Keratinocyte (primary cell): Measurements from ENCODE around the gene MIER2.

Experiments
- EZH2 ChIP-seq: IDR thresholded peaks from one replicate; pipeline ENCODE4 v1.6.1; 2012; ENCODE audit warnings: inconsistent platforms, mild to moderate bottlenecking, low read length, moderate library complexity
- TF ChIP-seq, protein P1 (sequence below), 3 experiments: IDR thresholded peaks in 1 of 3; conservative IDR thresholded peaks in 1 of 3; optimal IDR thresholded peaks in 1 of 3; 2 replicates in 2 of 3; 3 replicates in 1 of 3; pipeline versions ENCODE3 to v1.5.1; 2011; ENCODE audit warnings: low read length in 3 of 3, mild to moderate bottlenecking in 3 of 3, moderate library complexity in 2 of 3, control low read depth in 1 of 3, inconsistent platforms in 1 of 3; ENCODE audit not compliant: insufficient read depth in 2 of 3; ENCODE audit errors: extremely low read depth in 1 of 3

DNA sequence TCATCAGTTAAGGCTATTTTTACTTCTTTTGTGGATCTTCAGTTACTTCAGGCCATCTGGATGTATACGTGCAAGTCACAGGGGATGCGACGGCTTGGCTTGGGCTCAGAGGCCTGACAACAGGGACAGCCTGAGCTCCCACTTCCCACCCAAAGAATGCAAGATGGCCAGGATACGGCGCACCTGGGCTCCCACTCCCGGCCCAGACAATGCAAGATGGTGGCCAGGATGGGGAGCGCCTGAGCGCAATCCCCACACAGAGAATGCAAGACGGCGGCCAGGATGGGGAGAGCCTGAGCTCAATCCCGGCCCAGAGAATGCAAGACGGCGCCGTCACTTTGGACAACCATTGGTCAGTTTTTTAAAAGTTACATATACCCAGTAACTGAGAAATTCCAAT is 25.3 kb upstream of the MIER2 start:
- no peak for TF ChIP-seq EZH2
- TF ChIP-seq, protein P1, sequence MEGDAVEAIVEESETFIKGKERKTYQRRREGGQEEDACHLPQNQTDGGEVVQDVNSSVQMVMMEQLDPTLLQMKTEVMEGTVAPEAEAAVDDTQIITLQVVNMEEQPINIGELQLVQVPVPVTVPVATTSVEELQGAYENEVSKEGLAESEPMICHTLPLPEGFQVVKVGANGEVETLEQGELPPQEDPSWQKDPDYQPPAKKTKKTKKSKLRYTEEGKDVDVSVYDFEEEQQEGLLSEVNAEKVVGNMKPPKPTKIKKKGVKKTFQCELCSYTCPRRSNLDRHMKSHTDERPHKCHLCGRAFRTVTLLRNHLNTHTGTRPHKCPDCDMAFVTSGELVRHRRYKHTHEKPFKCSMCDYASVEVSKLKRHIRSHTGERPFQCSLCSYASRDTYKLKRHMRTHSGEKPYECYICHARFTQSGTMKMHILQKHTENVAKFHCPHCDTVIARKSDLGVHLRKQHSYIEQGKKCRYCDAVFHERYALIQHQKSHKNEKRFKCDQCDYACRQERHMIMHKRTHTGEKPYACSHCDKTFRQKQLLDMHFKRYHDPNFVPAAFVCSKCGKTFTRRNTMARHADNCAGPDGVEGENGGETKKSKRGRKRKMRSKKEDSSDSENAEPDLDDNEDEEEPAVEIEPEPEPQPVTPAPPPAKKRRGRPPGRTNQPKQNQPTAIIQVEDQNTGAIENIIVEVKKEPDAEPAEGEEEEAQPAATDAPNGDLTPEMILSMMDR (optimal IDR thresholded peaks at IDR 0.05 in 1 of 3, IDR thresholded peaks at IDR 0.05 in 1 of 3, conservative IDR thresholded peaks at IDR 0.05 in 1 of 3; ENCODE audit: extremely low read depth in 1 of 3, insufficient read depth in 2 of 3, low read length in 3 of 3) = no peak
